ENCODE data around the gene KLHL12.

Gene KLHL12

GRCh38 chr1:202959276-202959620 lies 32.2 kb upstream of the KLHL12 start:
- Histone ChIP-seq H3K36me3 (peaks cover 4% of the 10 kb centered on the region; the same call in 1 of the 2 replicates), H3K27me3 (no peaks in the 10 kb centered on the region), H3K4me1 (no peaks in the 10 kb centered on the region), H3K4me3 (ENCODE audit: low read depth, low read length) (no peak overlapping the region), H3K9me3 (no peaks in the 10 kb centered on the region)
- no peak for TF ChIP-seq CTCF (IDR thresholded peaks at IDR 0.05; ENCODE audit: low read depth, low read length)
- no peak for DNase-seq

GRCh38 chr1:202958544-202959275 lies 31.7 kb upstream of the KLHL12 start:
- no peak for TF ChIP-seq CTCF (IDR thresholded peaks at IDR 0.05; ENCODE audit: low read depth, low read length)
- peak overlapping the region; percentile 94 for H3K4me3 ChIP-seq (ENCODE audit: low read depth, low read length)
- no peaks in the 10 kb centered on the region for H3K4me1 ChIP-seq
- no peaks in the 10 kb centered on the region for H3K27me3 ChIP-seq
- no peaks in the 10 kb centered on the region for H3K9me3 ChIP-seq
- DNase-seq, result no peak
- peaks cover 4% of the 10 kb centered on the region; the same call in 1 of the 2 replicates for H3K36me3 ChIP-seq

- Histone ChIP-seq H3K9me3 (no peaks in the 10 kb centered on the region), H3K27me3 (no peaks in the 10 kb centered on the region), H3K4me1 (no peaks in the 10 kb centered on the region), H3K36me3 (0 out of 2 replicates have a peak, but pooled peaks cover 4% of the 10 kb centered on the region), H3K4me3 (ENCODE audit: low read depth, low read length) (peak within 1 kb of the TSS; percentile 94)
- peak; percentile 94 for DNase-seq
- TF ChIP-seq CTCF (IDR thresholded peaks at IDR 0.05; ENCODE audit: low read depth, low read length), result no peak
These were observed 30.9 kb upstream of the KLHL12 start, which contains the start of gene ADIPOR1 for GRCh38 chr1:202957733-202958543. ADIPOR1 (minus strand) TSS chr1:202958312; CDS start chr1:202951070, 7,242 bp downstream.

- Histone ChIP-seq H3K36me3 (0 out of 2 replicates have a peak, but pooled peaks cover 4% of the 10 kb centered on the region), H3K27me3 (no peaks in the 10 kb centered on the region), H3K4me1 (no peaks in the 10 kb centered on the region), H3K9me3 (no peaks in the 10 kb centered on the region), H3K4me3 (ENCODE audit: low read depth, low read length) (peak overlapping the region; percentile 94)
- TF ChIP-seq CTCF (IDR thresholded peaks at IDR 0.05; ENCODE audit: low read depth, low read length), result no peak
- no peak for DNase-seq
These were observed 29.9 kb upstream of the KLHL12 start for GRCh38 chr1:202956969-202957368.

- no peak for TF ChIP-seq CTCF (IDR thresholded peaks at IDR 0.05; ENCODE audit: low read depth, low read length)
- H3K9me3 ChIP-seq, result no peaks in the 10 kb centered on the region
- H3K27me3 ChIP-seq, result no peaks in the 10 kb centered on the region
- peaks cover 16% of the 10 kb centered on the region for H3K36me3 ChIP-seq
- H3K4me1 ChIP-seq, result 0 out of 2 replicates have a peak, but pooled peaks cover 3% of the 10 kb centered on the region
- H3K4me3 ChIP-seq (ENCODE audit: low read depth, low read length), result no peak overlapping the region
- no peak for DNase-seq
These were observed 27.2 kb upstream of the KLHL12 start for GRCh38 chr1:202954057-202954745.
